Right atrium auricular region (tissue), 2 donors: ENCODE results near the gene TRHDE. TPM values are rescaled to one million over a fixed set of nuclear protein-coding genes. Genes with fewer than 3 reads are reported as not detected.

Experiments
- DNase-seq: peaks from one replicate; pipeline ENCODE4 v3.0.0-alpha.2; 2019; ENCODE audit warnings: low spot score
- H3K27ac ChIP-seq, 2 donors: fragments of 200-600 bp; sonication (generic); 1 replicate in 1 of 2; 2 replicates in 1 of 2; pipeline ENCODE4 v1.5.1; 2016 to 2019
- H3K27me3 ChIP-seq, 2 donors: fragments of 200-600 bp; sonication (generic); one replicate each; pipeline versions ENCODE4 v1.5.1 to v1.6.0; 2017 to 2019
- H3K36me3 ChIP-seq: fragments of 200-600 bp; sonication (generic); one replicate; pipeline ENCODE4 v1.5.1; 2016
- H3K4me1 ChIP-seq, 2 donors: fragments of 200-600 bp; sonication (generic); one replicate each; pipeline versions ENCODE4 v1.5.1 to v1.6.0; 2017 to 2019
- H3K4me3 ChIP-seq, 2 donors: fragments of 200-600 bp; sonication (generic); 1 replicate in 1 of 2; 2 replicates in 1 of 2; pipeline ENCODE4 v1.5.1; 2017 to 2019; ENCODE audit warnings: mild to moderate bottlenecking in 1 of 2, moderate library complexity in 1 of 2
- H3K9me3 ChIP-seq, 2 donors: fragments of 200-600 bp; sonication (generic); one replicate each; pipeline ENCODE4 v1.5.1; 2019
- total RNA-seq, 2 donors: library from RNA; depleted of rRNA; stranded (reverse); fragments of >200 nt; gene quantifications; one replicate each; pipeline ENCODE4 v1.1.0, GENCODE V29; 2016
- TF ChIP-seq, protein P1 (sequence below), 2 donors: fragments of 200-600 bp; sonication (generic); IDR thresholded peaks; one replicate each; pipeline ENCODE4 v1.5.1; 2019; ENCODE audit warnings: antibody characterized with exemption in 2 of 2

Gene TRHDE
- total RNA-seq, 2 donors from 2014 or later, result 0.37 to 3.4 TPM

DNA sequence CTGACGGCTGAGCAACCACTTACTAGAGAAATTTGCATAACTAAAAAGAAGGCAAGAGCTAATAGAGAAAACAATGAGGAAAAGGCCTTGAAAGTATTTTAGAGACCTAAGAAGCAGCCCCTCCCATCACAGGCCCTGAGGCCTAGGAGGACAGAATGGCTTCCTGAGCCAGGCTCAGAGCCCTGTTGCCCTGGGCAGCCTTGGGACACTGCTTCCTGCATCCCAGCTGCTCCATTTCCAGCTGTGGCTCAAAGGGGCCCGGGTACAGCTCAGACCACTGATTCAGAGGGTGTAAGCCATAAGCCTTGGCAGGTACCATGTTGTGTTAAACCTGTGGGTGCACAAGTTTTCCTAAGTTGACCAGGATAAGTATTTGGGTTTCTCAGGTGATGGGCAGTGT is 181.4 kb downstream of the TRHDE start:
- Histone ChIP-seq H3K9me3 (peaks cover 0 to 10% of the 10 kb centered on the region in 2 donors), H3K27ac (no peak overlapping the region), H3K4me1 (no peaks in the 10 kb centered on the region), H3K27me3 (no peaks in the 10 kb centered on the region), H3K36me3 (no peaks in the 10 kb centered on the region), H3K4me3 (no peak overlapping the region)
- TF ChIP-seq, protein P1, sequence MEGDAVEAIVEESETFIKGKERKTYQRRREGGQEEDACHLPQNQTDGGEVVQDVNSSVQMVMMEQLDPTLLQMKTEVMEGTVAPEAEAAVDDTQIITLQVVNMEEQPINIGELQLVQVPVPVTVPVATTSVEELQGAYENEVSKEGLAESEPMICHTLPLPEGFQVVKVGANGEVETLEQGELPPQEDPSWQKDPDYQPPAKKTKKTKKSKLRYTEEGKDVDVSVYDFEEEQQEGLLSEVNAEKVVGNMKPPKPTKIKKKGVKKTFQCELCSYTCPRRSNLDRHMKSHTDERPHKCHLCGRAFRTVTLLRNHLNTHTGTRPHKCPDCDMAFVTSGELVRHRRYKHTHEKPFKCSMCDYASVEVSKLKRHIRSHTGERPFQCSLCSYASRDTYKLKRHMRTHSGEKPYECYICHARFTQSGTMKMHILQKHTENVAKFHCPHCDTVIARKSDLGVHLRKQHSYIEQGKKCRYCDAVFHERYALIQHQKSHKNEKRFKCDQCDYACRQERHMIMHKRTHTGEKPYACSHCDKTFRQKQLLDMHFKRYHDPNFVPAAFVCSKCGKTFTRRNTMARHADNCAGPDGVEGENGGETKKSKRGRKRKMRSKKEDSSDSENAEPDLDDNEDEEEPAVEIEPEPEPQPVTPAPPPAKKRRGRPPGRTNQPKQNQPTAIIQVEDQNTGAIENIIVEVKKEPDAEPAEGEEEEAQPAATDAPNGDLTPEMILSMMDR (IDR thresholded peaks at IDR 0.05), result no peak
- no peak for DNase-seq

DNA sequence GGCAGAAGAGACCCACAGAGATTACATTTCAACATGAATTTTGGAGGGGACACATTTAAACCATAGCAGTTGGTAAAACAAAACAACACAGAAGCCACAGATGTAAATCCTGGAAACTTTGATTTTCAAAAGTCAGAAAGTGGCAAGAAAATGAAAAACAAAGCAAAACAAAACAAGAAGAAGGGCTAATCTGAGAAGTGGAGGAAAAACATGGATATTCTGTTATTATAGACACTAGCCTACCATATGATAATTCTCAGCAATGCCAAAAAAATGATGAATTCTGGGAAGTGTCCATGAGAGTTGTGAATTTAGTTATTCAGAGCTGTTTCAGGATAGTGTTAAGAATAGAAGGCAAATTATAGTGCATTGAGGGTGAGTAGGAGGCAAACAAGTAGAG is 192.3 kb downstream of the TRHDE start:
- no peaks in the 10 kb centered on the region for H3K36me3 ChIP-seq
- no peaks in the 10 kb centered on the region for H3K9me3 ChIP-seq
- H3K4me1 ChIP-seq, result no peaks in the 10 kb centered on the region
- DNase-seq, result no peak
- no peak overlapping the region for H3K27ac ChIP-seq
- TF ChIP-seq, protein P1 (IDR thresholded peaks at IDR 0.05), result no peak
- no peaks in the 10 kb centered on the region for H3K27me3 ChIP-seq
- no peak overlapping the region for H3K4me3 ChIP-seq

DNA sequence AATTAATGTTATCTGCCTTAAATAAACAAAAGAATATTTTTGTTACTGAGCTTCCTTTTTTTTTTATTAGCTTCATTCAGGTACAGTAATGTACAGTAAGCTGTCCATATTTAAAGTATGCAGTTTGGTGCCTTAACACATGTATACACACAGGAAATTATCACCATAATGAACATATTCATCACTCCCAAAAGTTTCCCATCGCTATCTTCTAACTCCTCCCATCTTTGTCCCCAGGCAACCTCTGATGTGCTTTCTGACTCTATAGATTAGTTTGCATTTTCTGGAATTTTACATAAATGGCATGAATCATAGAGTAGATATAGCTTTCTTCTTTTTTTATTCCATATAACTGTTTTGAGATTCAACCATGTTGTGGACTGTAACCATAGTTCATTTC is 193.0 kb downstream of the TRHDE start:
- H3K9me3 ChIP-seq, result no peaks in the 10 kb centered on the region
- TF ChIP-seq, protein P1 (IDR thresholded peaks at IDR 0.05), result no peak
- no peaks in the 10 kb centered on the region for H3K36me3 ChIP-seq
- H3K27me3 ChIP-seq, result no peaks in the 10 kb centered on the region
- no peak overlapping the region for H3K27ac ChIP-seq
- no peaks in the 10 kb centered on the region for H3K4me1 ChIP-seq
- no peak overlapping the region for H3K4me3 ChIP-seq
- DNase-seq, result no peak

DNA sequence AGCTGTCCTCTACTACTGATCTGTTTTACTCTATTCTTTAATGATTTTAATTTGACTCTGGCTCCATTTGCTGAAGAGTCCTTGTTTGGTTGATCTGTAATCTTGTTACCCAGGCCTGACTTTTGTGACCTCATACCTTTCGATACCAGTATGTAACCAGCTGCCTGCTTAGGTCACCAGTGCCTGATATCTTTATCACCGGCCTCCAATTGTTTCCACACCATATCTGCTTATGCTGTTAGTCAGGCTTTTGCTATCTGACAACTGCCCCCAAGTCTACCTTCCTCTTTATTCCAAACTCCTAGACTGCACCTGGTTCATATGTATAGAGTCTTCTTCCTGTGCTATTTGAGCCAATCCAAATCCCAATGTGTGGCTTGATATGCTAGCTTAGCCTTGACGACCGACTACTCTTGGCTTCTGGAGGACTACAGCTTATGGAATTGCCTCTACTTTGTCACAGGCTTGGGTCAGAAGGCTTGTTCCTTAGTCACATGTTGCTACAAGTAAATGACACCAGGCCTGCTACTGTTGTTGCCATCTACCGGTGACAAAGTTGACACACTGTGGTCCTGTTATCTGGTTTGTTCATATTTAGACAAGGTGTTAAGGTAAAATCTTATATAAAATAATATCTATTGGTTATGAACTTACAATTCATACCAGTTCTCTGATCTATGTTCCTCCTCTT is 193.9 kb downstream of the TRHDE start:
- H3K9me3 ChIP-seq, result no peaks in the 10 kb centered on the region
- no peak overlapping the region for H3K4me3 ChIP-seq
- no peak for DNase-seq
- H3K27me3 ChIP-seq, result no peaks in the 10 kb centered on the region
- TF ChIP-seq, protein P1 (IDR thresholded peaks at IDR 0.05), result no peak
- H3K27ac ChIP-seq, result no peak overlapping the region
- no peaks in the 10 kb centered on the region for H3K36me3 ChIP-seq
- H3K4me1 ChIP-seq, result no peaks in the 10 kb centered on the region

DNA sequence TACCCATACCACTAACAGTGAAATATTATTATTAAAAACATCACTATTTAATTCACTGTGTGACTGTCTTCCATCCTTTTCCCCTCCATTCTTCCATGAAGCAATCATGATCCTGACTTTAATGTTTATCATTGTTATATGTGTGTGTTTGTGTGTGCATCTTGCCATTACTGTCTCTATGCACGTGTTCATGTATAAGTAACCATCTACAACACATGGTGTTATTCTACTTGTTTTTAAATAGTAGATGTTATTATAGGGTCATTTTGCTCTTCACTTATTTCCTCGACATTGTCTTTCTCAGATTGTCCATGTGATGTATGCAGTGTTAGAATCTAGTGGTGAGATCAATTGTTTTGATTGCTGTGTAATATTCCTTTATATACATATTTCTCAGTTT is 195.8 kb downstream of the TRHDE start:
- no peaks in the 10 kb centered on the region for H3K36me3 ChIP-seq
- H3K27me3 ChIP-seq, result no peaks in the 10 kb centered on the region
- H3K4me1 ChIP-seq, result no peaks in the 10 kb centered on the region
- TF ChIP-seq, protein P1 (IDR thresholded peaks at IDR 0.05), result no peak
- no peak for DNase-seq
- no peaks in the 10 kb centered on the region for H3K9me3 ChIP-seq
- H3K27ac ChIP-seq, result no peak overlapping the region
- no peak overlapping the region for H3K4me3 ChIP-seq

DNA sequence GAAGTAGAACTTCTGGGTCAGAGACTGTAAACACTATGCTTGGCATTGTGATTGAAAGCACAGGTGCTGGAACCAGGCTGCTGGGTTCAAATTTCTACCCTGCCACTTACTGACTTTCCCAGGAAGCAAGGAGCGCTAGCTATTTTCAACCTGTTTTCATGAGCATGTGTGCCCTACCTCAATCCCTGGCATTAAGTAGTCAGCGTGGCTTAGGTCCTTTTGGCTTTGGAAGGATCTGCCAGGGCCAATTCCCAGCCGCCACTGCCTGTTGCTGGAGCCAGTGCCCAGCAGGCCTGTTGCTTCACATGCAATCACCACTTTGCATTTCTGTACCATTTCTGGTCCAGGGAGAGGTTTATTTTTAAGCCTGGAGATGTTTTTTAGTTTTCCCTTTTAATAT is 196.3 kb downstream of the TRHDE start:
- DNase-seq, result no peak
- Histone ChIP-seq H3K27me3 (no peaks in the 10 kb centered on the region), H3K36me3 (no peaks in the 10 kb centered on the region), H3K9me3 (no peaks in the 10 kb centered on the region), H3K4me3 (no peak overlapping the region), H3K27ac (no peak overlapping the region), H3K4me1 (no peaks in the 10 kb centered on the region)
- TF ChIP-seq, protein P1 (IDR thresholded peaks at IDR 0.05), result no peak
